ENCODE measurements around the gene ATG5. TPM values are rescaled to one million over a fixed set of nuclear protein-coding genes. Genes with fewer than 3 reads are reported as not detected.

The ATG5 gene
- total RNA-seq, 1 experiment from 2014 or later = 51.4 TPM

DNA sequence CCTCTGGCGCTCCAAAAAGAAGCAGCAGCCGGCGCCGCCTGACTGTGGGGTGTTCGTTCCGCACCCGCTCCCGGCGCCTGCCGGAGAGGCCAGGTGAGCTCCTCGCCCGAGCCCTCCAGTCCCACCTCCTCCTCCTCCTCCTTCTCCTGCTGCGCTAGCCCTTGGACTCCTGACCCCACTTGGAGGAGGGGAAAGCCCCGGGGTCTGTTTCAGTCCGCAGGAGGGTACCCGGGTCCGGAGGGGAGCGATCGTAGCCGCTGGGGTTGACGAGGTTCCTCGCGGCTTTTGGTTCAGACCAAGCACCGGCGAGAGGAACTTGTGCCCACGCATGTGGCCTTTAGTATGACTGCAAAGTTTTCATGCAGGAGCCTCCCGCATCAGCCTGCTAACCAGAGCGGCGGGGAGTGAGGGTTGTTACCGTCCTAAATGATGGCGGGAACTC is 35.5 kb upstream of the ATG5 start:
- no peak for DNase-seq (ENCODE audit: low read depth, low spot score)
- intact Hi-C loops (cut with micrococcal nuclease; ENCODE audit: unreplicated experiment) = no loop called here
- POLR2A ChIA-PET = no interaction called here
- Histone ChIP-seq H3K4me3 (ENCODE audit: low read depth in 2 of 2, low read length in 2 of 2) (peak overlapping the region; percentile 44 to 54), H3K27me3 (ENCODE audit: control insufficient read depth, insufficient read depth, low read length) (peaks cover 23% of the 10 kb centered on the region), H3K9me3 (ENCODE audit: control insufficient read depth, insufficient read depth, low read depth, low read length) (no peaks in the 10 kb centered on the region), H3K27ac (ENCODE audit: low read length) (no peak overlapping the region), H3K36me3 (ENCODE audit: control insufficient read depth, insufficient read depth, low read length) (no peaks in the 10 kb centered on the region), H3K4me1 (ENCODE audit: control insufficient read depth, insufficient read depth, low read length) (peaks cover 10% of the 10 kb centered on the region)
- CTCF ChIA-PET = interaction anchor here (0.6 to 1.1 kb wide), 4 partner anchors 8 to 249 kb away, joined by 3 to 4 read pairs (median 3); no protein-coding TSS in a partner anchor
- BruUV-seq (replicated peaks) = no TSS peak
- TF ChIP-seq, protein P1, sequence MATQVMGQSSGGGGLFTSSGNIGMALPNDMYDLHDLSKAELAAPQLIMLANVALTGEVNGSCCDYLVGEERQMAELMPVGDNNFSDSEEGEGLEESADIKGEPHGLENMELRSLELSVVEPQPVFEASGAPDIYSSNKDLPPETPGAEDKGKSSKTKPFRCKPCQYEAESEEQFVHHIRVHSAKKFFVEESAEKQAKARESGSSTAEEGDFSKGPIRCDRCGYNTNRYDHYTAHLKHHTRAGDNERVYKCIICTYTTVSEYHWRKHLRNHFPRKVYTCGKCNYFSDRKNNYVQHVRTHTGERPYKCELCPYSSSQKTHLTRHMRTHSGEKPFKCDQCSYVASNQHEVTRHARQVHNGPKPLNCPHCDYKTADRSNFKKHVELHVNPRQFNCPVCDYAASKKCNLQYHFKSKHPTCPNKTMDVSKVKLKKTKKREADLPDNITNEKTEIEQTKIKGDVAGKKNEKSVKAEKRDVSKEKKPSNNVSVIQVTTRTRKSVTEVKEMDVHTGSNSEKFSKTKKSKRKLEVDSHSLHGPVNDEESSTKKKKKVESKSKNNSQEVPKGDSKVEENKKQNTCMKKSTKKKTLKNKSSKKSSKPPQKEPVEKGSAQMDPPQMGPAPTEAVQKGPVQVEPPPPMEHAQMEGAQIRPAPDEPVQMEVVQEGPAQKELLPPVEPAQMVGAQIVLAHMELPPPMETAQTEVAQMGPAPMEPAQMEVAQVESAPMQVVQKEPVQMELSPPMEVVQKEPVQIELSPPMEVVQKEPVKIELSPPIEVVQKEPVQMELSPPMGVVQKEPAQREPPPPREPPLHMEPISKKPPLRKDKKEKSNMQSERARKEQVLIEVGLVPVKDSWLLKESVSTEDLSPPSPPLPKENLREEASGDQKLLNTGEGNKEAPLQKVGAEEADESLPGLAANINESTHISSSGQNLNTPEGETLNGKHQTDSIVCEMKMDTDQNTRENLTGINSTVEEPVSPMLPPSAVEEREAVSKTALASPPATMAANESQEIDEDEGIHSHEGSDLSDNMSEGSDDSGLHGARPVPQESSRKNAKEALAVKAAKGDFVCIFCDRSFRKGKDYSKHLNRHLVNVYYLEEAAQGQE (IDR thresholded peaks at IDR 0.05; ENCODE audit: insufficient read depth in 1 of 2, low read depth in 2 of 2, low read length in 1 of 2) = no peak
- TF ChIP-seq TCF7L2 (IDR thresholded peaks at IDR 0.05; ENCODE audit: low read depth, low read length) (no peak), POLR2AphosphoS5 (IDR thresholded peaks at IDR 0.05; ENCODE audit: low read depth, low read length) (no peak), SIN3A (IDR thresholded peaks at IDR 0.05; ENCODE audit: borderline replicate concordance, insufficient read depth, low read depth, low read length) (no peak)
- TF ChIP-seq, protein P2, sequence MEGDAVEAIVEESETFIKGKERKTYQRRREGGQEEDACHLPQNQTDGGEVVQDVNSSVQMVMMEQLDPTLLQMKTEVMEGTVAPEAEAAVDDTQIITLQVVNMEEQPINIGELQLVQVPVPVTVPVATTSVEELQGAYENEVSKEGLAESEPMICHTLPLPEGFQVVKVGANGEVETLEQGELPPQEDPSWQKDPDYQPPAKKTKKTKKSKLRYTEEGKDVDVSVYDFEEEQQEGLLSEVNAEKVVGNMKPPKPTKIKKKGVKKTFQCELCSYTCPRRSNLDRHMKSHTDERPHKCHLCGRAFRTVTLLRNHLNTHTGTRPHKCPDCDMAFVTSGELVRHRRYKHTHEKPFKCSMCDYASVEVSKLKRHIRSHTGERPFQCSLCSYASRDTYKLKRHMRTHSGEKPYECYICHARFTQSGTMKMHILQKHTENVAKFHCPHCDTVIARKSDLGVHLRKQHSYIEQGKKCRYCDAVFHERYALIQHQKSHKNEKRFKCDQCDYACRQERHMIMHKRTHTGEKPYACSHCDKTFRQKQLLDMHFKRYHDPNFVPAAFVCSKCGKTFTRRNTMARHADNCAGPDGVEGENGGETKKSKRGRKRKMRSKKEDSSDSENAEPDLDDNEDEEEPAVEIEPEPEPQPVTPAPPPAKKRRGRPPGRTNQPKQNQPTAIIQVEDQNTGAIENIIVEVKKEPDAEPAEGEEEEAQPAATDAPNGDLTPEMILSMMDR (IDR thresholded peaks at IDR 0.05) = no peak
- in situ Hi-C loops (cut with HindIII; ENCODE audit: low pct_unique_long_range_greater_than_20kb, low sequenced_read_pairs) = no loop called here
- ATAC-seq = peak; percentile 72

DNA sequence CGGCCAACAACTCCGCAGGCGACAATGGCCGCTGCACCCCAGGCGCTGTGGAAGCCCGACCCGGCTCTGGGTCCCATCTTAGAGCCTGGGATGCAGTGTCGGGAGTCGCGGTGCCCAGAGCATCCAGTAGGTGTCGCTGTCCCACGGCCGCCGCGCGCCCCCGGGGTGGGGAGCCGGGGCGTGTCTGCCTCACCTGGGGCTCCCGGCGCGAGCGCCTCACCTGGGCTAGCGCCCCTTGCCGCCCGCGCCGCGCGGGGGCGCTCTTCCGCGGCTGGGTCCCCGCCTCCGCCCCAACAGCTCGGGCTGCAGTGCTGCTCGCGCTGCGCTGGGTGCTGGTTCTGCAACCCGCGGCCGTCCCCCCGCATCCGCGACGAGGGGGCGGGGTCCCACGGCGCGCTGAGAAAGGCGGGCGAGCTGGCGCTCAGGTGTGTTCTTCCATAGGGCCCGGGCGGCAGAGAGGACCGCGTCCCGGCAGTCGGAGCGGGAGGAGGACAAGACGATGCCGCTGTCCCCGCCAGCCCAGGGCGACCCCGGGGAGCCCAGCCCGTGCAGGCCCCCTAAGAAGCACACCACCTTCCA is 34.9 kb upstream of the ATG5 start, which contains the start of gene CRYBG1:
Gene CRYBG1 (plus strand): TSS at position 308 of the 579 bp plus-strand sequence. CDS start 192 bp downstream, at position 500.
- intact Hi-C loops (cut with micrococcal nuclease; ENCODE audit: unreplicated experiment) (no loop called here), in situ Hi-C loops (cut with HindIII; ENCODE audit: low pct_unique_long_range_greater_than_20kb, low sequenced_read_pairs) (no loop called here)
- no peak for DNase-seq (ENCODE audit: low read depth, low spot score)
- Histone ChIP-seq H3K4me1 (ENCODE audit: control insufficient read depth, insufficient read depth, low read length) (peaks cover 10% of the 10 kb centered on the region), H3K27ac (ENCODE audit: low read length) (no peak within 1 kb of the TSS), H3K9me3 (ENCODE audit: control insufficient read depth, insufficient read depth, low read depth, low read length) (no peaks in the 10 kb centered on the region), H3K36me3 (ENCODE audit: control insufficient read depth, insufficient read depth, low read length) (no peaks in the 10 kb centered on the region), H3K4me3 (ENCODE audit: low read depth in 2 of 2, low read length in 2 of 2) (peak within 1 kb of the TSS; percentile 44 to 54), H3K27me3 (ENCODE audit: control insufficient read depth, insufficient read depth, low read length) (peaks cover 22% of the 10 kb centered on the region)
- ATAC-seq = peak; percentile 94
- ChIA-PET CTCF (interaction anchor here (0.6 to 1.1 kb wide), 4 partner anchors 9 to 249 kb away, joined by 3 to 4 read pairs (median 3); no protein-coding TSS in a partner anchor), POLR2A (no interaction called here)
- BruUV-seq (replicated peaks) = no TSS peak
- TF ChIP-seq POLR2AphosphoS5 (IDR thresholded peaks at IDR 0.05; ENCODE audit: low read depth, low read length) (no peak), TCF7L2 (IDR thresholded peaks at IDR 0.05; ENCODE audit: low read depth, low read length) (no peak), SIN3A (IDR thresholded peaks at IDR 0.05; ENCODE audit: borderline replicate concordance, insufficient read depth, low read depth, low read length) (no peak)
- TF ChIP-seq, protein P1 (IDR thresholded peaks at IDR 0.05; ENCODE audit: insufficient read depth in 1 of 2, low read depth in 2 of 2, low read length in 1 of 2) = no peak
- TF ChIP-seq, protein P2 (IDR thresholded peaks at IDR 0.05) = peak; percentile 100

Measured in Panc1 (cell line).